K562 (cell line): Measurements from ENCODE around the gene PWWP2A. TPM values are rescaled to one million over a fixed set of nuclear protein-coding genes. Genes with fewer than 3 reads are reported as not detected.

Experiments used
- DMBX1 ChIP-seq: fragments of 250-450 bp; sonication (Bioruptor Pico); IDR thresholded peaks from 2 replicates; pipeline ENCODE4 v1.8.0; 2022; ENCODE audit warnings: inconsistent platforms, mild to moderate bottlenecking, moderate library complexity, borderline replicate concordance
- DPF2 ChIP-seq: fragments of 450-650 bp; IDR thresholded peaks from 2 replicates; pipeline ENCODE4 v1.6.1; 2016
- FOXJ2 ChIP-seq: fragments of 200-800 bp; sonication (Bioruptor generic); IDR thresholded peaks from 2 replicates; pipeline ENCODE4 v1.6.1; 2016; ENCODE audit warnings: missing genetic modification characterization, missing compliant biosample characterization
- GTF2F1 ChIP-seq: IDR thresholded peaks from 2 replicates; pipeline ENCODE4 v1.6.1; 2011; ENCODE audit warnings: low read depth, low read length, improper control_type of control experiment
- SMARCE1 ChIP-seq: fragments of 450-650 bp; IDR thresholded peaks from 2 replicates; pipeline ENCODE4 v1.7.1; 2016; ENCODE audit warnings: mild to moderate bottlenecking
- TEAD4 ChIP-seq, 2 experiments: sonication (generic) in 1 of 2; formaldehyde crosslinking in 1 of 2; IDR thresholded peaks; 2 replicates each; pipeline versions ENCODE4 v1.6.1 to v1.8.0; 2012 to 2022; ENCODE audit warnings: borderline replicate concordance in 1 of 2, inconsistent platforms in 1 of 2, low read length in 1 of 2, mild to moderate bottlenecking in 1 of 2, missing genetic modification reagents in 1 of 2
- ZNF24 ChIP-seq: fragments of 450-650 bp; IDR thresholded peaks from 2 replicates; pipeline ENCODE4 v1.6.1; 2016
- ZNF589 ChIP-seq: fragments of 200-800 bp; sonication (Bioruptor generic); IDR thresholded peaks from 2 replicates; pipeline ENCODE4 v1.6.1; 2016; ENCODE audit warnings: low read depth, missing genetic modification characterization, missing compliant biosample characterization
- polyA plus RNA-seq, 8 experiments: library from polyadenylated mRNA; depleted of rRNA in 4 of 8; stranded (reverse) in 5 of 8; unstranded in 3 of 8; fragments of >200 nt; fragmentation: Nextera tagmentation in 2 of 8; fragmentation: Illumina TruSeq in 1 of 8; extraction: Ambion mirVana in 2 of 8; extraction: Trizol in 1 of 8; gene quantifications; 2 replicates each; pipeline versions ENCODE4 v1.2.1 to v1.2.3, GENCODE V29; 2011 to 2014; ENCODE audit warnings: inconsistent platforms in 1 of 8, missing spikeins in 1 of 8
- total RNA-seq, 7 experiments: library from RNA; depleted of rRNA in 6 of 7; stranded (reverse); fragments of >200 nt in 6 of 7; fragmentation: Illumina TruSeq in 2 of 7; extraction: Trizol in 2 of 7; gene quantifications; 2 replicates each; pipeline versions ENCODE4 v1.2.1 to v1.2.3, GENCODE V29; 2011 to 2021; ENCODE audit warnings: low replicate concordance in 1 of 7
- TF ChIP-seq, protein P1 (sequence below), 2 experiments: fragments of 450-650 bp; conservative IDR thresholded peaks; 2 replicates each; pipeline ENCODE4 v1.6.1; 2017; ENCODE audit warnings: mild to moderate bottlenecking in 2 of 2, moderate library complexity in 2 of 2
- TF ChIP-seq, protein P2 (sequence below): fragments of 250-450 bp; sonication (Bioruptor Pico); IDR thresholded peaks from 2 replicates; pipeline ENCODE4 v1.5.0; 2020; ENCODE audit warnings: mild to moderate bottlenecking, borderline replicate concordance
- TF ChIP-seq, protein P3 (sequence below): fragments of 250-450 bp; sonication (Bioruptor Pico); IDR thresholded peaks from 2 replicates; pipeline ENCODE4 v1.4.0; 2020; ENCODE audit warnings: mild to moderate bottlenecking
- TF ChIP-seq, protein P4 (sequence below), 2 experiments: fragments of 150-350 bp in 1 of 2; IDR thresholded peaks; 2 replicates each; pipeline ENCODE4 v1.6.1; 2012 to 2016; ENCODE audit warnings: low read depth in 2 of 2, low read length in 2 of 2, mild to moderate bottlenecking in 1 of 2, moderate library complexity in 1 of 2
- TF ChIP-seq, protein P5 (sequence below): fragments of 450-650 bp; IDR thresholded peaks from 2 replicates; pipeline ENCODE4 v1.6.1; 2018; ENCODE audit not compliant: partially characterized antibody

PWWP2A gene
- total and polyA plus RNA-seq, 9 of the 15 experiments (the other 6 are each of a cell fraction or from before 2014, with no cell fraction given): 2.7 to 26.3 (median 14.6) TPM

DNA sequence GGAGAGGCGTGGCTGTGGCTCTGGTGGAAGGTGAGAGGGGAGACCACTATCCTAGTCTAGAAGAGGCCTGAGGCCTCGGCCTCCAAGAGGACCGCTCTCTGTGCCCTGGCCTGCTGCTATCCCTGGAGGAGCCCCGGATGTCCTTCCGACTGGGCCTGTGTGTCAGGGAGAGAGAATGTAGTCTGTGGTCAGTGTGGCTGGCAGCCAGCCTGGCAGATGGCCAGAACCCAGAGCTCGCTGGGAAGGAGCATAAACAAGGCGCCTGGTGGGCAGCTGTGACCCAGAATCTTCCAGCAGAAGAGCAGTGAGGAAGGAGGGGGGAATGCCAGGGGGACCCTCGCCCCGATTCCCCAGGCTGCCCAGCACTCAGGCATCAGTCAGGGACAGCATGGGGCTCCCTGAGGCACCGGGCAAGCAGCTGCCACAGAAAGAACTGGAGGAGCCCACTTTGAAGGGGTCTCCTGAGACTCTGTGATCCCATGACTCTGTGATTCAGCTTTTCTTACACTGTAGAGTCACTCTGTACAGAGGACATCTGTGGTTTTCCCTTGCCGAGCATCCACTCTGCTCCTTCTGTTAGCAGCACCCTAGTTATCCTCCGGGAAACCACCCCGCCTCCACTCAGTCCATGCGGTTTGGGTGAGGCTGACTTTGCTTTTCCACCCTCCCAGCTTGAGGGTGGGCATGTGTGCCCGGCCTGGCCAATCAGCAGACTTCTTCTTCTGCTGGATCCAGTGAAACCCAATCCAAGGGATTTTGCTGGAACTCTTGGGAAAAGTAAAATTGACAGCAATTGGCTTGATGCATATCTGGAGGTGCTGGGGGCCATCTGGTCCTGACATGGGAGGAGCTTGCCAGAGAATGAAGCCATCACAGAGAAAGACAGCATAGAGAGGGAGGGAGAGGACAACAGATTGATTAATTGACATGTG is 46.2 kb upstream of the PWWP2A start (continued):
- TF ChIP-seq DPF2 (no peak), ZNF589 (no peak), DMBX1 (no peak), ZNF24 (no peak), GTF2F1 (no peak), TEAD4 (IDR thresholded peaks at IDR 0.05; ENCODE audit: low read length) (peak; percentile 28; the same call in 1 of the 2 replicates), TEAD4 (CRISPR knock-in tag; IDR thresholded peaks at IDR 0.05; ENCODE audit: borderline replicate concordance) (no peak), FOXJ2 (tag) (no peak), SMARCE1 (no peak)
- TF ChIP-seq, protein P1, sequence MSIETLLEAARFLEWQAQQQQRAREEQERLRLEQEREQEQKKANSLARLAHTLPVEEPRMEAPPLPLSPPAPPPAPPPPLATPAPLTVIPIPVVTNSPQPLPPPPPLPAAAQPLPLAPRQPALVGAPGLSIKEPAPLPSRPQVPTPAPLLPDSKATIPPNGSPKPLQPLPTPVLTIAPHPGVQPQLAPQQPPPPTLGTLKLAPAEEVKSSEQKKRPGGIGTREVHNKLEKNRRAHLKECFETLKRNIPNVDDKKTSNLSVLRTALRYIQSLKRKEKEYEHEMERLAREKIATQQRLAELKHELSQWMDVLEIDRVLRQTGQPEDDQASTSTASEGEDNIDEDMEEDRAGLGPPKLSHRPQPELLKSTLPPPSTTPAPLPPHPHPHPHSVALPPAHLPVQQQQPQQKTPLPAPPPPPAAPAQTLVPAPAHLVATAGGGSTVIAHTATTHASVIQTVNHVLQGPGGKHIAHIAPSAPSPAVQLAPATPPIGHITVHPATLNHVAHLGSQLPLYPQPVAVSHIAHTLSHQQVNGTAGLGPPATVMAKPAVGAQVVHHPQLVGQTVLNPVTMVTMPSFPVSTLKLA (conservative IDR thresholded peaks at IDR 0.05): no peak
- TF ChIP-seq, protein P2, sequence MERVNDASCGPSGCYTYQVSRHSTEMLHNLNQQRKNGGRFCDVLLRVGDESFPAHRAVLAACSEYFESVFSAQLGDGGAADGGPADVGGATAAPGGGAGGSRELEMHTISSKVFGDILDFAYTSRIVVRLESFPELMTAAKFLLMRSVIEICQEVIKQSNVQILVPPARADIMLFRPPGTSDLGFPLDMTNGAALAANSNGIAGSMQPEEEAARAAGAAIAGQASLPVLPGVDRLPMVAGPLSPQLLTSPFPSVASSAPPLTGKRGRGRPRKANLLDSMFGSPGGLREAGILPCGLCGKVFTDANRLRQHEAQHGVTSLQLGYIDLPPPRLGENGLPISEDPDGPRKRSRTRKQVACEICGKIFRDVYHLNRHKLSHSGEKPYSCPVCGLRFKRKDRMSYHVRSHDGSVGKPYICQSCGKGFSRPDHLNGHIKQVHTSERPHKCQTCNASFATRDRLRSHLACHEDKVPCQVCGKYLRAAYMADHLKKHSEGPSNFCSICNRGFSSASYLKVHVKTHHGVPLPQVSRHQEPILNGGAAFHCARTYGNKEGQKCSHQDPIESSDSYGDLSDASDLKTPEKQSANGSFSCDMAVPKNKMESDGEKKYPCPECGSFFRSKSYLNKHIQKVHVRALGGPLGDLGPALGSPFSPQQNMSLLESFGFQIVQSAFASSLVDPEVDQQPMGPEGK (CRISPR knock-in tag): no peak
- TF ChIP-seq, protein P3, sequence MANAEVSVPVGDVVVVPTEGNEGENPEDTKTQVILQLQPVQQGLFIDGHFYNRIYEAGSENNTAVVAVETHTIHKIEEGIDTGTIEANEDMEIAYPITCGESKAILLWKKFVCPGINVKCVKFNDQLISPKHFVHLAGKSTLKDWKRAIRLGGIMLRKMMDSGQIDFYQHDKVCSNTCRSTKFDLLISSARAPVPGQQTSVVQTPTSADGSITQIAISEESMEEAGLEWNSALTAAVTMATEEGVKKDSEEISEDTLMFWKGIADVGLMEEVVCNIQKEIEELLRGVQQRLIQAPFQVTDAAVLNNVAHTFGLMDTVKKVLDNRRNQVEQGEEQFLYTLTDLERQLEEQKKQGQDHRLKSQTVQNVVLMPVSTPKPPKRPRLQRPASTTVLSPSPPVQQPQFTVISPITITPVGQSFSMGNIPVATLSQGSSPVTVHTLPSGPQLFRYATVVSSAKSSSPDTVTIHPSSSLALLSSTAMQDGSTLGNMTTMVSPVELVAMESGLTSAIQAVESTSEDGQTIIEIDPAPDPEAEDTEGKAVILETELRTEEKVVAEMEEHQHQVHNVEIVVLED (CRISPR knock-in tag): no peak
- TF ChIP-seq, protein P4, sequence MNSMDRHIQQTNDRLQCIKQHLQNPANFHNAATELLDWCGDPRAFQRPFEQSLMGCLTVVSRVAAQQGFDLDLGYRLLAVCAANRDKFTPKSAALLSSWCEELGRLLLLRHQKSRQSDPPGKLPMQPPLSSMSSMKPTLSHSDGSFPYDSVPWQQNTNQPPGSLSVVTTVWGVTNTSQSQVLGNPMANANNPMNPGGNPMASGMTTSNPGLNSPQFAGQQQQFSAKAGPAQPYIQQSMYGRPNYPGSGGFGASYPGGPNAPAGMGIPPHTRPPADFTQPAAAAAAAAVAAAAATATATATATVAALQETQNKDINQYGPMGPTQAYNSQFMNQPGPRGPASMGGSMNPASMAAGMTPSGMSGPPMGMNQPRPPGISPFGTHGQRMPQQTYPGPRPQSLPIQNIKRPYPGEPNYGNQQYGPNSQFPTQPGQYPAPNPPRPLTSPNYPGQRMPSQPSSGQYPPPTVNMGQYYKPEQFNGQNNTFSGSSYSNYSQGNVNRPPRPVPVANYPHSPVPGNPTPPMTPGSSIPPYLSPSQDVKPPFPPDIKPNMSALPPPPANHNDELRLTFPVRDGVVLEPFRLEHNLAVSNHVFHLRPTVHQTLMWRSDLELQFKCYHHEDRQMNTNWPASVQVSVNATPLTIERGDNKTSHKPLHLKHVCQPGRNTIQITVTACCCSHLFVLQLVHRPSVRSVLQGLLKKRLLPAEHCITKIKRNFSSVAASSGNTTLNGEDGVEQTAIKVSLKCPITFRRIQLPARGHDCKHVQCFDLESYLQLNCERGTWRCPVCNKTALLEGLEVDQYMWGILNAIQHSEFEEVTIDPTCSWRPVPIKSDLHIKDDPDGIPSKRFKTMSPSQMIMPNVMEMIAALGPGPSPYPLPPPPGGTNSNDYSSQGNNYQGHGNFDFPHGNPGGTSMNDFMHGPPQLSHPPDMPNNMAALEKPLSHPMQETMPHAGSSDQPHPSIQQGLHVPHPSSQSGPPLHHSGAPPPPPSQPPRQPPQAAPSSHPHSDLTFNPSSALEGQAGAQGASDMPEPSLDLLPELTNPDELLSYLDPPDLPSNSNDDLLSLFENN (IDR thresholded peaks at IDR 0.05; ENCODE audit: low read depth in 2 of 2, low read length in 2 of 2): no peak
- TF ChIP-seq, protein P5, sequence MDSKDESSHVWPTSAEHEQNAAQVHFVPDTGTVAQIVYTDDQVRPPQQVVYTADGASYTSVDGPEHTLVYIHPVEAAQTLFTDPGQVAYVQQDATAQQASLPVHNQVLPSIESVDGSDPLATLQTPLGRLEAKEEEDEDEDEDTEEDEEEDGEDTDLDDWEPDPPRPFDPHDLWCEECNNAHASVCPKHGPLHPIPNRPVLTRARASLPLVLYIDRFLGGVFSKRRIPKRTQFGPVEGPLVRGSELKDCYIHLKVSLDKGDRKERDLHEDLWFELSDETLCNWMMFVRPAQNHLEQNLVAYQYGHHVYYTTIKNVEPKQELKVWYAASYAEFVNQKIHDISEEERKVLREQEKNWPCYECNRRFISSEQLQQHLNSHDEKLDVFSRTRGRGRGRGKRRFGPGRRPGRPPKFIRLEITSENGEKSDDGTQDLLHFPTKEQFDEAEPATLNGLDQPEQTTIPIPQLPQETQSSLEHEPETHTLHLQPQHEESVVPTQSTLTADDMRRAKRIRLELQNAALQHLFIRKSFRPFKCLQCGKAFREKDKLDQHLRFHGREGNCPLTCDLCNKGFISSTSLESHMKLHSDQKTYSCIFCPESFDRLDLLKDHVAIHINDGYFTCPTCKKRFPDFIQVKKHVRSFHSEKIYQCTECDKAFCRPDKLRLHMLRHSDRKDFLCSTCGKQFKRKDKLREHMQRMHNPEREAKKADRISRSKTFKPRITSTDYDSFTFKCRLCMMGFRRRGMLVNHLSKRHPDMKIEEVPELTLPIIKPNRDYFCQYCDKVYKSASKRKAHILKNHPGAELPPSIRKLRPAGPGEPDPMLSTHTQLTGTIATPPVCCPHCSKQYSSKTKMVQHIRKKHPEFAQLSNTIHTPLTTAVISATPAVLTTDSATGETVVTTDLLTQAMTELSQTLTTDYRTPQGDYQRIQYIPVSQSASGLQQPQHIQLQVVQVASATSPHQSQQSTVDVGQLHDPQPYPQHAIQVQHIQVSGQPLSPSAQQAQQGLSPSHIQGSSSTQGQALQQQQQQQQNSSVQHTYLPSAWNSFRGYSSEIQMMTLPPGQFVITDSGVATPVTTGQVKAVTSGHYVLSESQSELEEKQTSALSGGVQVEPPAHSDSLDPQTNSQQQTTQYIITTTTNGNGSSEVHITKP: peak; percentile 36
